Amniotic epithelial cell (primary cell): ENCODE data around the gene HHLA2.
"Not testable (repeated sequence)": the region's sequence is repeated elsewhere in the genome, so short reads cannot be mapped to it uniquely, and the experiment has no call there.

Experiments
- DNase-seq: peaks from one replicate; pipeline ENCODE4 v3.0.0-alpha.2; 2010; ENCODE audit warnings: low read depth

Gene HHLA2

GRCh38 chr3:108296239-108296638, at the start of gene HHLA2:
Gene HHLA2, plus strand, starts transcription at chr3:108296548. Its CDS starts 55,266 bp downstream, at chr3:108351814.
- peak; percentile 24 for DNase-seq

- DNase-seq: peak; percentile 39
These were observed 45.7 kb upstream of the HHLA2 start for GRCh38 chr3:108250626-108251025.

GRCh38 chr3:108251265-108251664, 45.1 kb upstream of the HHLA2 start:
- DNase-seq: no peak

DNA sequence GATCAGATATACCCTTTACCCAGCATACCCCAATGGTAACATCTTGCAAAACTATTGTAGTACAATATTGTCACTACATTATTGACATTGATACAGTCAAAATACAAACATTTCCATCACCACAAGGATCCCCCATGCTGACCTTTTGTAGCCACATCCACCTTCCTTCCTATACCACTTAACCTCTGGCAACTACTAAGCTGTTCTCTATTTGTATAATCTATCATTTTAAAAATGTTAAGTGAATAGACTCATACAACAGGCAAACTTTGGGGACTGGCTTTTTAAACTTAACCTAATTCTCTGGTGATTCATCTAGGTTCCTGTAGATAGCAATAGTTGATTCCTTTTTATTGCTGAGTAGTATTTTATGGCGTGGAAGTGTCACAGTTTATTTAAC, 44.5 kb upstream of the HHLA2 start:
- DNase-seq: no peak

DNA sequence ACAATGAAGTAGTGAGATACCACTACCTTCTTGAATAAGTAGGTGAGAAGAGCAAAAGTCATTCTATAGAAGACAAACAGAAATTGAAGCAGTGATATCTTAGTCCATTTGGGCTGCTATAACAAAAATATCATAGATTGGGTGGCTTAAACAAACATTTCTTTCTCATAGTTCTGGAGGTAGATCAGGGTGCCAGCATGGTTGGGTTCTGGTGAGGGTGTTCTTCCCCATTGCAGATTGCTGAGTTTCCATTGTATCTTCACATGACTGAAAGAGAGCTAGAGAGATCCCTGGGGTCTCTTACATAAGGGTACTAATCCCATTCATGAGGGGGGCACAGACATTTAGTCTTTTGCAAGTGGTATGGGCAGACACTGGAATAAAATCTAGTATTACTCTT, 41.2 kb upstream of the HHLA2 start:
- no peak for DNase-seq

- DNase-seq: not testable (repeated sequence)
These were observed 31.6 kb upstream of the HHLA2 start for GRCh38 chr3:108264534-108265298.

DNA sequence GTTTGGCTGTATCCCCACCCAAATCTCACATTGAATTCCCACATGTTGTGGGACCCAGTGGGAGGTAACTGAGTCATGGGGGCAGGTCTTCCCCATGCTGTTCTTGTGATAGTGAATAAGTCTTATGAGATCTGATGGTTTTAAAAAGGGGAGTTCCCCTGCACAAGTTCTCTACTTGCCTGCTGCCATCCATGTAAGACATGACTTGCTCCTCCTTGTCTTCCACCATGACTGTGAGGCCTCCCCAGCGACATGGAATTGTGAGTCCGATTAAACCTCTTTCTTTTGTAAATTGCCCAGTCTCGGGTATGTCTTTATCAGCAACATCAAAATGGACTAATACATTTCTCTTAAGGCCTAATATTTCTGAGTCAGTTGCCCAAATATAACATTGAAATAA, 28.1 kb upstream of the HHLA2 start:
- DNase-seq: not testable (repeated sequence)

DNA sequence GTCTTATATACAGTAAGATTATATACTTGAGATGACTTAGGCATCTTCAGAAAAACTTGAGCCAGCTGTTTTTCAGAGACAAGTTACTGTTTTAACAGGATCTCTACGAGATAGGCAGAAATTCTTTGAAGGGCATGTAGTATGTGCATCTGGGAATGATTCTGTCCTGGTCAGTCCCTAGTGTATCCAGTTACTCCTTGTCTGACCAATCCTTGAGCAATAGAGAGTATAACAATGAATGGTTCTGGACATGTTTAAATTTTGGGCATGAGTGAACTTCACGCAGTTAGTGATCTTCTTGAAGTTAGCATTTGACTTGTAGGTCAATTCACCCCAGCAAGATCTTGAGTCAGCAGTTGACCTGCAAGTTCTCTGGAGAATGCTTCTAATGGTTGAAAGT, 24.7 kb upstream of the HHLA2 start:
- no peak for DNase-seq

- not testable (repeated sequence) for DNase-seq
These were observed 17.3 kb upstream of the HHLA2 start for GRCh38 chr3:108279066-108279465.

DNA sequence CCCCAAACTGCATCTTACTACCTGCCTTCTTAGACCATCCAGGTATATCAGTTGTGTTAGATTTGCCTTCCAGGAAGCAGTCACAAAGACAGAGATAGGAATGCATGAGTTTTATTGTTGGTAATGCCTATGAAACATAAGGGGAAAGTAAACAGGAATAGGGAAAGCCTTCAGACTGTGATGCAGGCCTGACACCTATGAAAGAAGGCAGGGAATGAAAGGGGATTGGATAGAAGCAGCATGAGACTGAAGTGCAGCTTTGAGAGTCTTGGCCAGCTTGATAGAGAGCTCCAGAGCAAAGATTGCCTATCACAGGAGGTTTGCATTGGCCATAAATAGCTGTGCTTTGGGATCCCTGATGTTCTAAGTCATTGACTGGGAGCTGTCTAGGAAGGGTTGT, 15.9 kb upstream of the HHLA2 start:
- no peak for DNase-seq

DNA sequence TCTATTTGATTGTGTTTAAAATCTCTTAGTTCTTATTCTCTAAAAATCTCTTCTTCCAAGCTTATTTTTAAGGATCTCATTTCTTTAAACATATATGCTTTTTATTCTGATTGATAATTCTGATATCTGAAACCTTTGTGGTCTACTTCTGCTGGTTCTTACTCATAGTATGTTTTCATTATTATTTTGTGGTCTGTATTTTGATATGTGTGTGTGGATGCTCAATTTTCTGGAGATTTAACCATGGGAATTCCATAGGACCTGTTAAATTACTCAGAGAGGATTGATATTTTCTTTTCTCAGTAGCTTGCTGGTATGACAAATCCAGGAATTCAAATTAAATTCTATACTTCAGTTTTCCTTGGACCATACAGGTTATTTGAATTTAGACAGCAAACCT, 14.7 kb upstream of the HHLA2 start:
- DNase-seq: no peak

DNA sequence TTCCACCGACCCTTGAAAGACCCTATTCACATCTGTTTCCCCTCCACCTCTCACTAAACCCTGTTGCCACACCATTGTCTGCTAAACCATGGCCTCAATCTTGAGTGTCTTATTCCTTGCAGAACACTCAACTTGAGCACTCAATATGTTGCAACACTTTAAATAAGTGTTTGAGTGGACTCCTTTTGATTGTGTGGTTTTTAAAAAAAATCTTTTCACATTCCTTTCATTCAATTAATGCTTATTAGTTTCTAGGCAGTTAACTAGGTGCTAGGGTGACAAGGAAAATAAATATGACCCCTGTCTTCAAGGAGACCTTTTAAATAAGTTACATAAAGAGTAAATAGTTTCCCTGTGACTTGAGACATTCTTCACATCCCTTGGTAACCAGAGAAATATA, 13.3 kb upstream of the HHLA2 start:
- no peak for DNase-seq

GRCh38 chr3:108283989-108284388, 12.4 kb upstream of the HHLA2 start:
- no peak for DNase-seq

GRCh38 chr3:108285176-108285575, 11.2 kb upstream of the HHLA2 start:
- no peak for DNase-seq

DNA sequence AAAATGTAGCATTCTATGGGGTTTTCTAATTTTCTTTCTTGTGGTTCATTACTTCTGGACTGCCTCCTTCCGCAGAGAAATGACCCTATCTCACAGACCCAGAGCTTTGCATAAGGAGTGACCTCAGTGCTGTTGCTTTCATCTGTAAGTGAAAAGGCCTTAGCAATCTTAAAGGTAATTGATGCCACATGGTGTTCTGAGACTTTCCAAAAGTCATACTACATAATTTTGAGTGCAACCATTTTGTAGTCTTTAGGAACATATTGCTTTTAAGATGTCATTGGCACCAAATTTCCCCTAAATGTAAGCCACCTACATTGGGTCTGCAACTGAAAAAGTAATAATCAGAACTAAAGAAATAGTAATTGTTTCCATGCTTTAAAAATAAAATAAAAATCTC, 9.2 kb upstream of the HHLA2 start:
- no peak for DNase-seq

GRCh38 chr3:108288193-108288592, 8.2 kb upstream of the HHLA2 start:
- DNase-seq: not testable (repeated sequence)

GRCh38 chr3:108289159-108289558, 7.2 kb upstream of the HHLA2 start:
- no peak for DNase-seq

DNA sequence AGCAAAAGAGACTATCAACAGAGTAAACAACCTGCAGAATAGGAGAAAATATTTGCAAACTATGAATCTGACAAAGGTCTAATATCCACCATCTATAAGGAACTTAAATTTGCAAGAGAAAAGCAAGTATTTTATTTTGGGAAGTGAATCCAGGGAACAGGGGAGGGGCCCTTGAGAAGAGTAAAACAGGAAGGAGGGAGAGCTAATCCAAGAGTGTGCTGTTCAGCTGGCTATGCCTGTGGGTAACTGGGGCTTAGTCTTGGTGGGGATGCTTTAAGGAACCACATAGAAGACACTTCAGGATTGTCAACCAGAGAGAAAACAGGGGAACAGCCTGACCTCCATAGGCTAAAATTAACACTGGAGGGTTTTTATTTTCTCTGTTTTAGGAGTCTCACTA, 3.9 kb upstream of the HHLA2 start:
- DNase-seq: no peak

DNA sequence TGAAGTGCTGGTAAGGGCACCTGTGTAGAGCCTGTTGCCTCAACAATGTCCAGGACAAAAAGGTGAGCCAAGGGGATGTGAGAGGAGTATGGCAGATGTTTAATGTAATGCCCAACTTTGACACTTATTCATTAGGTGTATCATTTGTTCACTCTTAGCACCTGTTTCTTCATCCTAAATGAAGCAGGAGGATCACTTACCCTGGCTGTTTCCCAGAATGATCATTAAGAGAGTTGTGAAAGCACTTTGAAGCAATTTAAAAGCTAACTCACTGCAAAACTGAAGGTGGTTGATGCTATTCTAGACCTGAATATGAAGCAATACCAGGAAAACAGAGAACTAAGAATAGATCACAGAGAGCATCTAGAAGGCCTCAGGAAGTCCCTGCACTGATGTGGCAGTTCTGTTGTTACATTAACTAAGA, 3.4 kb upstream of the HHLA2 start:
- DNase-seq: no peak

- DNase-seq: no peak
These were observed 2.5 kb upstream of the HHLA2 start for GRCh38 chr3:108293858-108294257.

DNA sequence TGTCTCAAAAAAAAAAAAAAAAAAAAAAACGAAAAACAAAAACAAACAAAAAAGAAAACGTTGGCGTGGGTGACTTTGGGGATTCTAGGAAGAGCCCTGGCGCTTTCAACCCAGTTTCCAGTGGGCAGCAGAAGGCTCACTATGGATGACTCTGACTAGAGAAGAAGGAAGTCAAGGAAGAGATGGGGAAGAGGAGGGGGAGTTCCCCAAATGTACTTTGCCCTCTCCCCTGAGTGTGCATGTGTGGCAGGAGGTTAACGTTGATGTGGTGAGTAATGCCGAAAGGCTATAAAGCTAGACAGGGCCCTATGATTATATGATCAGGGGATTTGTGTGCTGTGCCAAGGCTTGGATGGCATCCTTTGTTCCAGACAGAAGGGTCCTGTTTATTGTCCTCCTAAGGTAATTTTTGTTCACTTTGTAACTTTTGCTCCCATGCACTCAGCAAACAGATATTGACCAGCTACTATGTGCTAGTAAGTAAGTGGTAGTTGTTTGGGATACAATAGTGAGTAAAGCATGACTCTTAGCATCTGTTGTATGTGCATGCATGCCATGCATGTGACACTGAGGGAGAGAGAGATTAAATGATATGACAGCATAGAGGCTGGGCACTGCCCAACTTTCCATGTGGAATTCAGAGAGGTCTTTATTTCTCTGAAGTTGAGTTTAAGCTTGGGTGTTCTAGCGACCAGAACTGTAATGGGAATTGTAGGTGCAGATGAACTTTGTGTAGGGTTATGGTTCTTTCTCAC, 750 bp upstream of the HHLA2 start:
- no peak for DNase-seq

DNA sequence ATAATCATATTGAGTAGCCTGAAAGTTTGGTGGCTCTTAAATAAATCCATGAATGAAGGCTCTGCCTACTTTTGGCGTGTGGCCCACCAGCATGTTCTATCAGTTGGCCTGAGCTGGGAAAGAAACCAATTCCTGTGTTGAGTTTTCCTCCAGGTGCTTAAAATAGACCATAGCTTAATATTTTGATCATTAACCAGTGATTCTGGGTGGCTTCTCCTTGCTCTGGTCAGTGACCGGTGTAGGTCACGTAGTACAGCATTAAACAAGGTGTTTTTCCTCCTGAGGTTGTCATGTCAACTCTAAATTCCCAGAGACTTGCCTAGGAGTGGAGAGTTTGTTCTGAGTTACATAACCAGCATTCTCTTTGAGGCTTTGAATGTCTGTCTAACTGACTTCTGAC, 1.3 kb downstream of the HHLA2 start:
- DNase-seq: no peak

- DNase-seq: no peak
These were observed 1.7 kb downstream of the HHLA2 start for GRCh38 chr3:108298056-108298455.
